Peyer's patch (tissue), 4 donors: ENCODE measurements around the gene FBXO7. TPM values are rescaled to one million over a fixed set of nuclear protein-coding genes. Genes with fewer than 3 reads are reported as not detected.

Experiments used
- DNase-seq, 3 donors: peaks; one replicate each; pipeline ENCODE4 v3.0.0-alpha.2; 2017 to 2019
- H3K27ac ChIP-seq, 4 donors: fragments of 200-600 bp; sonication (generic); one replicate each; pipeline ENCODE4 v1.5.1; 2016 to 2019
- H3K27me3 ChIP-seq, 2 donors: fragments of 200-600 bp; sonication (generic); one replicate each; pipeline ENCODE4 v1.5.1; 2019
- H3K36me3 ChIP-seq, 3 donors: fragments of 200-600 bp; sonication (generic); one replicate each; pipeline ENCODE4 v1.5.1; 2016 to 2019
- H3K4me1 ChIP-seq, 4 donors: fragments of 200-600 bp; sonication (generic); one replicate each; pipeline ENCODE4 v1.5.1; 2016 to 2019
- H3K4me3 ChIP-seq, 4 donors: fragments of 200-600 bp; sonication (generic); 1 replicate in 3 of 4; 2 replicates in 1 of 4; pipeline ENCODE4 v1.5.1; 2016 to 2019; ENCODE audit warnings: mild to moderate bottlenecking in 1 of 4
- H3K9me3 ChIP-seq, 4 donors: fragments of 200-600 bp; sonication (generic); one replicate each; pipeline ENCODE4 v1.5.1; 2016 to 2019; ENCODE audit warnings: mild to moderate bottlenecking in 1 of 4
- POLR2A ChIP-seq, 2 donors: fragments of 450-650 bp; IDR thresholded peaks; one replicate each; pipeline ENCODE4 v1.5.1; 2017; ENCODE audit warnings: antibody characterized with exemption in 2 of 2, mild to moderate bottlenecking in 2 of 2, moderate library complexity in 2 of 2
- total RNA-seq, 4 donors: library from RNA; depleted of rRNA; stranded (reverse); fragments of >200 nt; gene quantifications; one replicate each; pipeline ENCODE4 v1.1.0, GENCODE V29; 2016
- TF ChIP-seq, protein P1 (sequence below), 6 experiments: fragments of 450-650 bp in 4 of 6; fragments of 200-600 bp in 2 of 6; sonication (generic) in 1 of 6; IDR thresholded peaks; one replicate each; pipeline ENCODE4 v1.5.1; 2017 to 2019; ENCODE audit warnings: antibody characterized with exemption in 6 of 6, mild to moderate bottlenecking in 3 of 6, moderate library complexity in 1 of 6

Gene FBXO7
- 10 to 100 TPM; 61.1 to 98.3 (median 80.9) TPM for total RNA-seq

DNA sequence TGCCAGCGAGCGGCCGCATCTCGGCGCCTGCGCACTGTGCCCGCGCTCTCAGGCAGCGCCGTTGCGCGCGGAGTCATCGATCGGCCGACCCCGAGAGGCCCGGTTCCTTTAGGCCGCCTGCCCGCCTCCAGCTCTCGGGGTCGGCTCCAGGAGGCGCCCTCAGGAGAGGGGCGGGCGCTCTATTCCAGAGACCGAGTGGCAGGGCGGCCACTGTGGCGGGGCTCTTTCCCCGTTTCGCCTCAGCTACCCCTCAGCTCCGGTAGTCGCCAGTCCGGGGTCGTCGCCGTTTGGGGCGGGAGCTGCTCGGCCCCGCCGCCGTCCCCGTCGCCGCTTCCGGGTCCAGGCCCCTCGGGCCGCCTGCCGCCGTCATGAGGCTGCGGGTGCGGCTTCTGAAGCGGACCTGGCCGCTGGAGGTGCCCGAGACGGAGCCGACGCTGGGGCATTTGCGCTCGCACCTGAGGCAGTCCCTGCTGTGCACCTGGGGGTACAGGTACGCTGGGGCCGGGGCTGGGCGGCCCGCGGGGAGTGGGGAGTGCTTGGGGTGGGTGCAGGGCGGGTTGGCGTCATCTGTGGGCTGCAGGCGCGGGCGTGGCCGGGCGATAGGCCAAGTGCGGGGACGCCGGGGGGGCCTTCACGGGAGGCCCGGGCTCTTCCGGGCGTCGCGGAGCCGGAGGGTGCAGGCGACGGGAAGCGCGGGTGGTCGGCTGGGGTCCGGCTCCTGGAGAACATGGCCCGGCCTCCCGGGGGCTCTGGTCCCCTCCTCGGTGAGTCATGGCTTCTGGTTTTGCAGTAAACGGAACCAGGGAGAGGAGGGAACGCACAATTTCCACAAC is at the start of gene FBXO7:
Gene FBXO7, plus strand, starts transcription at position 177 of the 833 bp plus-strand sequence. Its CDS starts 192 bp downstream, at position 369.
- peak within 1 kb of the TSS; percentile 93 to 99 (median 97) for H3K27ac ChIP-seq
- peaks cover 0 to 18% (median 11%) of the 10 kb centered on the region in 4 donors for H3K4me1 ChIP-seq
- TF ChIP-seq, protein P1, sequence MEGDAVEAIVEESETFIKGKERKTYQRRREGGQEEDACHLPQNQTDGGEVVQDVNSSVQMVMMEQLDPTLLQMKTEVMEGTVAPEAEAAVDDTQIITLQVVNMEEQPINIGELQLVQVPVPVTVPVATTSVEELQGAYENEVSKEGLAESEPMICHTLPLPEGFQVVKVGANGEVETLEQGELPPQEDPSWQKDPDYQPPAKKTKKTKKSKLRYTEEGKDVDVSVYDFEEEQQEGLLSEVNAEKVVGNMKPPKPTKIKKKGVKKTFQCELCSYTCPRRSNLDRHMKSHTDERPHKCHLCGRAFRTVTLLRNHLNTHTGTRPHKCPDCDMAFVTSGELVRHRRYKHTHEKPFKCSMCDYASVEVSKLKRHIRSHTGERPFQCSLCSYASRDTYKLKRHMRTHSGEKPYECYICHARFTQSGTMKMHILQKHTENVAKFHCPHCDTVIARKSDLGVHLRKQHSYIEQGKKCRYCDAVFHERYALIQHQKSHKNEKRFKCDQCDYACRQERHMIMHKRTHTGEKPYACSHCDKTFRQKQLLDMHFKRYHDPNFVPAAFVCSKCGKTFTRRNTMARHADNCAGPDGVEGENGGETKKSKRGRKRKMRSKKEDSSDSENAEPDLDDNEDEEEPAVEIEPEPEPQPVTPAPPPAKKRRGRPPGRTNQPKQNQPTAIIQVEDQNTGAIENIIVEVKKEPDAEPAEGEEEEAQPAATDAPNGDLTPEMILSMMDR (IDR thresholded peaks at IDR 0.05), result peak in 4 of 6 experiments; percentile 18 to 50 (median 40)
- peak; percentile 63 to 79 for TF ChIP-seq POLR2A (IDR thresholded peaks at IDR 0.05)
- H3K9me3 ChIP-seq, result no peaks in the 10 kb centered on the region
- no peaks in the 10 kb centered on the region for H3K27me3 ChIP-seq
- peak within 1 kb of the TSS; percentile 62 to 91 (median 81) for H3K4me3 ChIP-seq
- H3K36me3 ChIP-seq, result peaks cover 0 to 6% (median 0%) of the 10 kb centered on the region in 3 donors
- DNase-seq, result peak; percentile 83 to 96 (median 95)

GRCh38 chr22:32426881-32427280 is 47.7 kb upstream of the FBXO7 start:
- no peak overlapping the region for H3K4me3 ChIP-seq
- TF ChIP-seq, protein P1 (IDR thresholded peaks at IDR 0.05), result no peak
- no peak for TF ChIP-seq POLR2A (IDR thresholded peaks at IDR 0.05)
- no peaks in the 10 kb centered on the region for H3K9me3 ChIP-seq
- no peak for DNase-seq
- H3K4me1 ChIP-seq, result no peaks in the 10 kb centered on the region
- H3K27ac ChIP-seq, result no peak overlapping the region
- H3K27me3 ChIP-seq, result no peaks in the 10 kb centered on the region
- no peaks in the 10 kb centered on the region for H3K36me3 ChIP-seq

GRCh38 chr22:32430352-32430751 is 44.3 kb upstream of the FBXO7 start:
- DNase-seq, result no peak
- no peaks in the 10 kb centered on the region for H3K4me1 ChIP-seq
- TF ChIP-seq POLR2A (IDR thresholded peaks at IDR 0.05), result no peak
- TF ChIP-seq, protein P1 (IDR thresholded peaks at IDR 0.05), result no peak
- H3K27ac ChIP-seq, result no peak overlapping the region
- H3K9me3 ChIP-seq, result no peaks in the 10 kb centered on the region
- no peaks in the 10 kb centered on the region for H3K36me3 ChIP-seq
- no peak overlapping the region for H3K4me3 ChIP-seq
- no peaks in the 10 kb centered on the region for H3K27me3 ChIP-seq

- Histone ChIP-seq H3K4me1 (no peaks in the 10 kb centered on the region), H3K36me3 (no peaks in the 10 kb centered on the region), H3K9me3 (no peaks in the 10 kb centered on the region), H3K27me3 (peaks cover 0 to 4% of the 10 kb centered on the region in 2 donors), H3K27ac (no peak overlapping the region), H3K4me3 (no peak overlapping the region)
- TF ChIP-seq POLR2A (IDR thresholded peaks at IDR 0.05), result no peak
- TF ChIP-seq, protein P1 (IDR thresholded peaks at IDR 0.05), result peak in 4 of 6 experiments; percentile 31 to 70 (median 64)
- peak in 2 of 3 donors; percentile 67 to 73 for DNase-seq
Measured at GRCh38 chr22:32444068-32444467, 30.5 kb upstream of the FBXO7 start.

DNA sequence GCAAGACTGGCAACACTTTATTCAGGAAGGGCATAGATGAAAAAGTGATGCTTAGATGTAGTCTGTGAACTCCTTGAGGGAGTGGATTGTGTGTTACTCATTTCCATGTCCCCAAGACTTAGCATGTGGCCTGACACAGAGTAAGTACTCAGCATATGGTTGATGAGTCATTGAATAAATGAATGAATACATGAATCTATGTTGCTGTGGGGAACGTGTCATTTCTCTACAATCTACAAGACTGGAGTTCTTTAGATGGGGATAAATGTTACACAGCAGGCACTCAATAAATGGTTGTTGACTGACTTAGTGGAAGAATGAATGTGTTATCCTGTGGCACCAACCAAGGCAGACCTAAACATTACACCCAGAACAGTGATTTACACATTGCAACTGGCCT is 28.3 kb upstream of the FBXO7 start:
- no peaks in the 10 kb centered on the region for H3K4me1 ChIP-seq
- TF ChIP-seq POLR2A (IDR thresholded peaks at IDR 0.05), result no peak
- TF ChIP-seq, protein P1 (IDR thresholded peaks at IDR 0.05), result no peak
- H3K36me3 ChIP-seq, result no peaks in the 10 kb centered on the region
- no peaks in the 10 kb centered on the region for H3K9me3 ChIP-seq
- no peak for DNase-seq
- no peak overlapping the region for H3K4me3 ChIP-seq
- H3K27me3 ChIP-seq, result no peaks in the 10 kb centered on the region
- no peak overlapping the region for H3K27ac ChIP-seq
